SJCRH30 (cell line): ENCODE measurements around the gene SPI1. TPM values are rescaled to one million over a fixed set of nuclear protein-coding genes. Genes with fewer than 3 reads are reported as not detected.
"Not testable (repeated sequence)": the region's sequence is repeated elsewhere in the genome, so short reads cannot be mapped to it uniquely, and the experiment has no call there.

Experiments used
- DNase-seq, 2 experiments: peaks; one replicate each; pipeline ENCODE4 v3.0.0-alpha.2; 2015 to 2020
- H3K27ac ChIP-seq: fragments of 250-450 bp; sonication (Bioruptor Pico); 2 replicates; pipeline ENCODE4 v1.5.1; 2020; ENCODE audit warnings: mild to moderate bottlenecking, moderate library complexity
- H3K27me3 ChIP-seq: fragments of 250-450 bp; sonication (Bioruptor Pico); 2 replicates; pipeline ENCODE4 v1.5.1; 2020; ENCODE audit warnings: mild to moderate bottlenecking, moderate library complexity
- H3K36me3 ChIP-seq: fragments of 250-450 bp; sonication (Bioruptor Pico); 2 replicates; pipeline ENCODE4 v1.5.1; 2020; ENCODE audit warnings: mild to moderate bottlenecking, moderate library complexity
- H3K4me1 ChIP-seq: fragments of 250-450 bp; sonication (Bioruptor Pico); 2 replicates; pipeline ENCODE4 v1.5.1; 2020; ENCODE audit warnings: mild to moderate bottlenecking, moderate library complexity
- H3K4me3 ChIP-seq: fragments of 250-450 bp; sonication (Bioruptor Pico); 2 replicates; pipeline ENCODE4 v1.5.1; 2020; ENCODE audit warnings: mild to moderate bottlenecking, moderate library complexity
- H3K9me3 ChIP-seq: fragments of 250-450 bp; sonication (Bioruptor Pico); replicated peaks from 2 replicates; pipeline ENCODE4 v1.5.1; 2020; ENCODE audit warnings: mild to moderate bottlenecking, moderate library complexity
- total RNA-seq: library from RNA; depleted of rRNA; stranded (reverse); fragments of >200 nt; shearing (Covaris generic); gene quantifications from 2 replicates; pipeline ENCODE4 v1.2.3, GENCODE V29; 2014

Gene SPI1
- total RNA-seq, 1 experiment from 2014 or later: not detected

DNA sequence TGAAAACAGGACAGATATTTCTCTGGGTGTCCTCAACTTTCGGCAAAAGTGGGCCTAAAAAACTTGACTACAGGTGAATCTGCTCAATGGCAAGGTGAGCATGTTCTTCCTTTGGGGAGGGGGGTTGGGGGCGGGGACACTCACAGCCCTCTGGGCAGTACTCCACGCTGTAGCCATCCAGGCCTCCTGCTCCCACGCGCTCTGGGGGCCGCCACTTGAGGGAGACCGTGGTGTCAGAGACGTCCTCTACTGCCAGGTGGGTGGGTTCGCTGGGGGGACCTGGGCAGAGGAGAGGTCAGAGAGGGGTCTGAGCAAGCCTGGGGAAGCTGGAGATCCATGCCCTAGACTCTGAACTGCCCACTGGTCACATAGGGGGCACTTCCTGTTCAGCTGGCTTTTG, 42.6 kb downstream of the SPI1 start:
- Histone ChIP-seq H3K4me1 (no peaks in the 10 kb centered on the region), H3K4me3 (no peak overlapping the region), H3K36me3 (no peaks in the 10 kb centered on the region), H3K9me3 (no peaks in the 10 kb centered on the region), H3K27ac (no peak overlapping the region), H3K27me3 (0 out of 2 replicates have a peak, but pooled peaks cover 2% of the 10 kb centered on the region)
- no peak for DNase-seq

GRCh38 chr11:47334699-47335411, 43.5 kb downstream of the SPI1 start:
- not testable (repeated sequence) for DNase-seq, H3K4me1 ChIP-seq, H3K27me3 ChIP-seq, H3K36me3 ChIP-seq, H3K9me3 ChIP-seq, H3K4me3 ChIP-seq, H3K27ac ChIP-seq

- H3K36me3 ChIP-seq: no peaks in the 10 kb centered on the region
- H3K4me3 ChIP-seq: no peak overlapping the region
- DNase-seq: no peak
- no peaks in the 10 kb centered on the region; the same call in 1 of the 2 replicates for H3K4me1 ChIP-seq
- H3K27me3 ChIP-seq: no peaks in the 10 kb centered on the region
- no peak overlapping the region for H3K27ac ChIP-seq
- H3K9me3 ChIP-seq: no peaks in the 10 kb centered on the region
These were observed 44.4 kb downstream of the SPI1 start for GRCh38 chr11:47333886-47334443.

- Histone ChIP-seq H3K9me3 (no peaks in the 10 kb centered on the region), H3K27me3 (no peaks in the 10 kb centered on the region), H3K27ac (no peak overlapping the region), H3K4me1 (no peaks in the 10 kb centered on the region; the same call in 1 of the 2 replicates), H3K4me3 (no peak overlapping the region), H3K36me3 (no peaks in the 10 kb centered on the region)
- no peak for DNase-seq
These were observed 44.9 kb downstream of the SPI1 start for GRCh38 chr11:47333526-47333845.

- H3K4me1 ChIP-seq: no peaks in the 10 kb centered on the region; the same call in 1 of the 2 replicates
- H3K27ac ChIP-seq: no peak overlapping the region
- H3K27me3 ChIP-seq: no peaks in the 10 kb centered on the region
- no peaks in the 10 kb centered on the region for H3K36me3 ChIP-seq
- no peak overlapping the region for H3K4me3 ChIP-seq
- no peak for DNase-seq
- H3K9me3 ChIP-seq: no peaks in the 10 kb centered on the region
These were observed 45.4 kb downstream of the SPI1 start for GRCh38 chr11:47332791-47333525.

DNA sequence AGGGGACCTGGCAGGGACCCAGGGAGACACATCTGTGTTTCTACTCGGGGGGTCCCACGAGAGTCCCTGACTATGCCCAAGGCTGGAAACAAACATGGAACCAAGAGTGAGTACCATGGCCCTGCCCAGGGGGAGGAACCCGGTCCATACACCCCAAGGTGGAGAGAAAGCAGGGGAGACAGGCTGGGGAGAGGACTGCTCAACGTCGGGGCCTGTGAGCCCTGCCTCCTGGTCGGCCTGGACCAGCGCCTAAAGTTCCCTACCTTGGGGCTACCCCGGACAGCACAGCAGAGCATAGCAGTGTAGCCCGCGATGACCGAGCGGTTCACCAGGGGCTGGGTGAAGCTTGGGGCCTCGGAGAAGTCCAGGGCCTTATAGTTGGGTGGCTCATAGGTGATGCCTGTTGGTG, 46.0 kb downstream of the SPI1 start:
- DNase-seq: no peak
- no peaks in the 10 kb centered on the region for H3K9me3 ChIP-seq
- no peak overlapping the region for H3K27ac ChIP-seq
- H3K27me3 ChIP-seq: no peaks in the 10 kb centered on the region
- H3K4me1 ChIP-seq: no peaks in the 10 kb centered on the region; the same call in 1 of the 2 replicates
- H3K4me3 ChIP-seq: no peak overlapping the region
- no peaks in the 10 kb centered on the region for H3K36me3 ChIP-seq

DNA sequence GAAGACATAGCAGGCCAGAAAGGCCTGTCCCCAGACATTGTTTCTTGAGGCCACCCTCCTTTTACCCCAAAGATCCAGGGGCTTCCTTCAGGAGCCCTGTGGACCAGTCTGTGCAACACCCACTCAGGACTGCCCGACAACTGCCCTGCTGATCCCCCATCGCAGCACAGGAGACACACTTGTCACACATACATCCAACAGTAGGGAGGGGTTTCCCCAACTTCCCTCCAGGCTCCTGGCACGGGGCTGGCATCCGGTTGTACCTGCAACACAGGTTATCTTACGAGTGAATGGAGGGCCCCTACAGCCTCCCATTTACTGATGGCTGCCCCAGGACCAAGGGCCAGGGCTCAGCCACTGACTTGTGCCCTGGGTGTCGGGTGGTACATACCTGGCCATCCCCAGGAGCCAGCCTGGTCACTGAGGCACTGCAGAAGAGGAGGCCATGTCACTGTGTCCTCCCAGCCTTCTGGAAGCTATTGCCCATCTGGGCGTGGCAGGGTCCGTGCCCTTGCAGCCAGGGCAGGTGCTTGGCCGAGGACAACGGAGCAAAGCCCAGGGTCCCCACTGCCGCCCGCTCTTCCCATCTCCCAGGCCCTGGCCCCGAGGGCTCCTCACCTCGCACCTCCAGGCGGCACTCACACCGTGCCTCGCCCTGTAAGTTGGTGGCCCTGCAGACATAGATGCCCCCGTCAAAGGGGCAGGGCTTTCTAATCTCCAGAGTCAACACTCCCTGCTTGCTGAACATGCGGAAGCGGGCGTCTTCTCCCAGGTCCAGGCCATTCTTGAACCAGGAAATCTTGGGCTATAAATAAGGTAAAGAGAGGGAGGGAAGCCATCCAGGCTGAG, 46.7 kb downstream of the SPI1 start:
- H3K4me3 ChIP-seq: no peak overlapping the region
- H3K27ac ChIP-seq: no peak overlapping the region
- H3K36me3 ChIP-seq: no peaks in the 10 kb centered on the region; the same call in 1 of the 2 replicates
- H3K9me3 ChIP-seq: no peaks in the 10 kb centered on the region
- no peaks in the 10 kb centered on the region for H3K27me3 ChIP-seq
- no peaks in the 10 kb centered on the region; the same call in 1 of the 2 replicates for H3K4me1 ChIP-seq
- DNase-seq: no peak

GRCh38 chr11:47329987-47330931, 48.1 kb downstream of the SPI1 start:
- H3K27ac ChIP-seq: no peak overlapping the region
- DNase-seq: no peak

DNA sequence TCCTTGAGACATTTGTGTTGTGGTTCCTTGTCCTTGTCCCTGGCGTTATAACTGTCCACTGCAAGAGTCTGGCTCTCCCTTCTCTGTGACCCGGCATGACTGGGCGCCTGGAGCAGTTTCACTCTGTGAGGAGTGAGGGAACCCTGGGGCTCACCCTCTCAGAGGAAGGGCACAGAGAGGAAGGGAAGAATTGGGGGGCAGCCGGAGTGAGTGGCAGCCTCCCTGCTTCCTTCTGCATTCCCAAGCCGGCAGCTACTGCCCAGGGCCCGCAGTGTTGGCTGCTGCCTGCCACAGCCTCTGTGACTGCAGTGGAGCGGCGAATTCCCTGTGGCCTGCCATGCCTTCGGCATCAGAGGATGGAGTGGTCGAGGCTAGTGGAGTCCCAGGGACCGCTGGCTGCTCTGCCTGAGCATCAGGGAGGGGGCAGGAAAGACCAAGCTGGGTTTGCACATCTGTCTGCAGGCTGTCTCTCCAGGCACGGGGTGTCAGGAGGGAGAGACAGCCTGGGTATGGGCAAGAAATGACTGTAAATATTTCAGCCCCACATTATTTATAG, 48.8 kb downstream of the SPI1 start:
- H3K27me3 ChIP-seq: no peaks in the 10 kb centered on the region

More at GRCh38 chr11:47329987-47330931, 48.1 kb downstream of the SPI1 start:
- Histone ChIP-seq H3K4me3 (no peak overlapping the region), H3K9me3 (no peaks in the 10 kb centered on the region), H3K4me1 (no peaks in the 10 kb centered on the region; the same call in 1 of the 2 replicates), H3K27me3 (no peaks in the 10 kb centered on the region), H3K36me3 (no peaks in the 10 kb centered on the region; the same call in 1 of the 2 replicates)

GRCh38 chr11:47328449-47329390, 49.6 kb downstream of the SPI1 start:
- no peaks in the 10 kb centered on the region for H3K27me3 ChIP-seq
- no peak overlapping the region for H3K4me3 ChIP-seq
- no peak for DNase-seq
- H3K9me3 ChIP-seq: no peaks in the 10 kb centered on the region
- H3K36me3 ChIP-seq: no peaks in the 10 kb centered on the region; the same call in 1 of the 2 replicates
- no peaks in the 10 kb centered on the region; the same call in 1 of the 2 replicates for H3K4me1 ChIP-seq
- H3K27ac ChIP-seq: no peak overlapping the region

More for the DNA sequence above, 48.8 kb downstream of the SPI1 start:
- no peak overlapping the region for H3K4me3 ChIP-seq
- H3K36me3 ChIP-seq: no peaks in the 10 kb centered on the region; the same call in 1 of the 2 replicates
- no peaks in the 10 kb centered on the region; the same call in 1 of the 2 replicates for H3K4me1 ChIP-seq
- no peak for DNase-seq
- no peak overlapping the region for H3K27ac ChIP-seq
- H3K9me3 ChIP-seq: no peaks in the 10 kb centered on the region

- Histone ChIP-seq H3K4me3 (no peak overlapping the region), H3K27ac (no peak overlapping the region), H3K4me1 (no peaks in the 10 kb centered on the region; the same call in 1 of the 2 replicates), H3K9me3 (no peaks in the 10 kb centered on the region), H3K27me3 (no peaks in the 10 kb centered on the region), H3K36me3 (no peaks in the 10 kb centered on the region; the same call in 1 of the 2 replicates)
- no peak for DNase-seq
These were observed 50.4 kb downstream of the SPI1 start for GRCh38 chr11:47327949-47328348.

DNA sequence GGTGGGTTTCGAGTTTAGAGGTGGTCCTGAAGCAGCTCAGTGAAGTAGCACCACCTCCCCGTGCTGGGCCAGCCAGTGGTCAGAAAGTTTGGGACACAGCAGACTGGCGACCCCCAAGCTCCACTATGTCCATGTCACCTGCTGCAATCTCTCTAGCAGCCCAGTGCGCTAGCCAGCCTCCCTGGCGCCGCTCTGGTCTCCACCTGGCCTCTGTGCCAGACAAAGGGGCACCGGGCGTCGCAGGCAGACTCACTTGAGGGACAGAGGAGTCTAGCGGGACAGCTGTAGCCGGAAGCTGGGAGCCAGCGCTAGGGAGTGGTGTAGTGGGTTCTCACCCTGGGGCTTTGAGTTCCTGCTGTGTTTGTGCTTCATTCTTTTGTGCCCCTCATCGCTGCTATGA, 51.3 kb downstream of the SPI1 start:
- no peaks in the 10 kb centered on the region; the same call in none of the 2 replicates for H3K36me3 ChIP-seq
- no peaks in the 10 kb centered on the region for H3K9me3 ChIP-seq
- H3K4me3 ChIP-seq: no peak overlapping the region
- H3K27me3 ChIP-seq: no peaks in the 10 kb centered on the region
- DNase-seq: no peak
- no peaks in the 10 kb centered on the region; the same call in 1 of the 2 replicates for H3K4me1 ChIP-seq
- no peak overlapping the region; the same call in 1 of the 2 replicates for H3K27ac ChIP-seq
